Epithelial cell of esophagus (primary cell): ENCODE results near the gene JSRP1.

Experiments
- DNase-seq: peaks from one replicate; pipeline ENCODE4 v3.0.0; 2010; ENCODE audit warnings: low read depth
- H3K4me3 ChIP-seq: 2 replicates; pipeline ENCODE4 v1.5.1; 2011; ENCODE audit warnings: mild to moderate bottlenecking, low read length, control low read depth
- CTCF ChIP-seq: IDR thresholded peaks from 2 replicates; pipeline ENCODE4 v1.5.1; 2011; ENCODE audit warnings: low read depth, mild to moderate bottlenecking, low read length, control low read depth, inconsistent platforms; ENCODE audit not compliant: insufficient read depth; ENCODE audit errors: missing control alignments

Gene JSRP1

DNA sequence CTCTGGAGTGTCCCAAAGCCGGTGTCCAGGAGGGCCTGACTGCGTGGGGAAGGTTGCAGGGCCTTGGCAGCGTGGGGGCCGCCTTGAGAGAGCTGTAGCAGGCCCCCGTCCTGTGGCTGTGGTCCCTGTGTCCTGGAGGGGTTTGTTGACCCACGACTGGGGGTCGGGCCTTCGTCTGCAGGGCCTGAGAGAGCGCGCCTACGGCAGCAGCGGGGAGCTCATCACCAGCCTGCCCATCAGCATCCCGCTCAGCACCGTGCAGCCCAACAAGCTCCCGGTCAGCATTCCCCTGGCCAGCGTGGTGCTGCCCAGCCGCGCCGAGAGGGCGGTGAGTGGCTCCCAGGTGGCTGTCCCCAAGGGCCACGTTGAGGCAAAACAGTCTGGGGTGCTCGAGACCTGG is 38.6 kb downstream of the JSRP1 start:
- H3K4me3 ChIP-seq: no peak overlapping the region
- no peak for DNase-seq

DNA sequence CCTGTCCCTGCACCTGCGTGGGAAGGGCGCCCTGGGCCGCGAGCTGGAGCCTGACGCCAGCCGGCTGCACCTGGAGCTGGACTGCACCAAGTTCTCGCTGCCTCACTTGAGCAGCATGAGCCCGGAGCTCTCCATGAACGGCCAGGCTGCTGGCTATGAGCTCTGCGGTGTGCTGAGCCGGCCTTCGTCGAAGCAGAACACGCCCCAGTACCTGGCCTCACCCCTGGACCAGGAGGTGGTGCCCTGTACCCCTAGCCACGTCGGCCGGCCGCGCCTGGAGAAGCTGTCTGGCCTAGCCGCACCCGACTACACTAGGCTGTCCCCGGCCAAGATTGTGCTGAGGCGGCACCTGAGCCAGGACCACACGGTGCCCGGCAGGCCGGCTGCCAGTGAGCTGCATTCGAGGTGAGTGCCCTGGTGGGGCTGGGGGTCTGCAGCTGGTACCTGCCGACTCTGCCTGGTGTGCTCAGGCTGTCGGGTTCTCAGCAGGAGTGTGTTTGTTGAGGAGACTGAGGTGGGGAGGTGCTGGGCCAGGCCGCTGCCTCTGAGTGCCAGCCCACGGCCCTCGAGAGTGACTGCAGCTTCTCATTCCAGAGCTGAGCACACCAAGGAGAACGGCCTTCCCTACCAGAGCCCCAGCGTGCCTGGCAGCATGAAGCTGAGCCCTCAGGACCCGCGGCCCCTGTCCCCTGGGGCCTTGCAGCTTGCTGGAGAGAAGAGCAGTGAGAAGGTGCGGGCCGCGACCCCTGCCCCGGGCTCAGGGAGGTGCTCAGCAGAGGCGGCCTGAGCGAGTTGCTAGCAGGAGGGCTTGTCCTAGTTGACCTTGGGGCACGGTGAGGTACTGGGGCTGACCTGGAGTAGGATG is 39.6 kb downstream of the JSRP1 start:
- no peak overlapping the region for H3K4me3 ChIP-seq
- no peak for DNase-seq
- no peak for TF ChIP-seq CTCF

More for the DNA sequence above, 38.6 kb downstream of the JSRP1 start:
- TF ChIP-seq CTCF: no peak

DNA sequence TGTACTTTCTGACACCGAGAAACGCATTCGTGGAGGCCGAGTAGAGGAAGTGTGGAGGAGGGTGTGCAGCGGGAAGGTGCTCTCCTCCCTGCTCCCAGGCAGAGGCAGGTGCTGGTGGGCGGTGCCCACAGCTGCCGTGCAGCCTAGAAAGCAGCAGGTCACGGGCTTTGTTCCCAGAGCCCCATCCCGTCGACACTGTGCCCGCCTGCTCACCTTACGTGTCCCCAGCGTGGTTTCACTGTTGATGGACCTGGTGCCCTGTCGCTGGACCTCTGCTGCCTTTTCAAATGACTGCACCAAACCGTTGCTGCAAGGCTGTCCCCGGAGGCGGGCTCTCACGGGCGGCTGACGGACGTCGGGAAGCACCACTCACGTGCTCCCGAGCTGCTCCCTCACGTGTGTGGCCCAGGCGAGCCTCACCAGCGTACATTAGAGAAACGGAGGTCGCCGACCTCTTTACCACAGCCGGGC is 40.9 kb downstream of the JSRP1 start:
- DNase-seq: no peak
- H3K4me3 ChIP-seq: no peak overlapping the region
- no peak for TF ChIP-seq CTCF

GRCh38 chr19:2214251-2214650 is 42.0 kb downstream of the JSRP1 start:
- no peak overlapping the region for H3K4me3 ChIP-seq
- TF ChIP-seq CTCF: no peak
- no peak for DNase-seq

GRCh38 chr19:2213799-2214198 is 42.4 kb downstream of the JSRP1 start:
- no peak for TF ChIP-seq CTCF
- H3K4me3 ChIP-seq: no peak overlapping the region
- DNase-seq: peak; percentile 29

GRCh38 chr19:2212861-2213711 is 43.1 kb downstream of the JSRP1 start:
- H3K4me3 ChIP-seq: no peak overlapping the region
- no peak for TF ChIP-seq CTCF
- peak; percentile 52 for DNase-seq
